ENCODE data around the gene ZSCAN32. TPM values are rescaled to one million over a fixed set of nuclear protein-coding genes. Genes with fewer than 3 reads are reported as not detected.

ZSCAN32 gene
- total RNA-seq, result 10 to 100 TPM in 1 of 2 donors, 1 to 10 TPM in 1; 9.7 to 16.1 TPM
- polyA plus RNA-seq (ENCODE audit: insufficient read length in 2 of 2), result 10 to 100 TPM; 17.7 to 18.2 TPM
- long read RNA-seq, donor 1, transcript ZSCAN32-206 (1 exons, 1,977 nt), result major isoform, 7 of 11 reads
- long read RNA-seq, donor 1, partial matches to known transcripts, result 0 of 11 reads
- long read RNA-seq, donor 1, other reads (novel, unspliced or antisense), result 0 of 11 reads
- long read RNA-seq, donor 2, partial matches to known transcripts, result 0 of 1 reads
- long read RNA-seq, donor 2, other reads (novel, unspliced or antisense), result 0 of 1 reads
- long read RNA-seq, donor 3, partial matches to known transcripts, result 0 of 1 reads
- long read RNA-seq, donor 3, other reads (novel, unspliced or antisense), result 0 of 1 reads
- long read RNA-seq, donor 4, transcript ZSCAN32-206 (1 exons, 1,977 nt), result major isoform, 8 of 8 reads
- long read RNA-seq, donor 4, partial matches to known transcripts, result 0 of 8 reads
- long read RNA-seq, donor 4, other reads (novel, unspliced or antisense), result 0 of 8 reads

GRCh38 chr16:3400779-3401688 is at the start of gene ZSCAN32, which contains the start of gene ZNF174:
Gene ZSCAN32, minus strand, starts transcription at chr16:3401004. Its CDS starts 3,447 bp downstream, at chr16:3397557.
Gene ZNF174, plus strand, starts transcription at chr16:3401215. Its CDS starts 790 bp downstream, at chr16:3402005.
- no peaks in the 10 kb centered on the region for H3K27me3 ChIP-seq (ENCODE audit: control insufficient read depth, insufficient read depth, low read length)
- H3K4me3 ChIP-seq (ENCODE audit: low read depth, low read length), result peak within 1 kb of the TSS; percentile 79
- DNase-seq (ENCODE audit: low read depth in 4 of 6, low spot score in 6 of 6), result peak; percentile 96 to 100 (median 98)
- peaks cover 36% of the 10 kb centered on the region for H3K36me3 ChIP-seq (ENCODE audit: control insufficient read depth, insufficient read depth, low read length)
- H3K9me3 ChIP-seq (ENCODE audit: control insufficient read depth, insufficient read depth, low read length), result peaks cover 13% of the 10 kb centered on the region
- peaks cover 21% of the 10 kb centered on the region for H3K4me1 ChIP-seq (ENCODE audit: control insufficient read depth, insufficient read depth, low read length)
- WGBS (ENCODE audit: insufficient coverage), result under 1% methylated on average over 92 of the region's 95 CpGs
- H3K27ac ChIP-seq (ENCODE audit: low read depth, low read length), result peak within 1 kb of the TSS; percentile 75

GRCh38 chr16:3444032-3444388 is 43.2 kb upstream of the ZSCAN32 start:
- Histone ChIP-seq H3K36me3 (ENCODE audit: control insufficient read depth, insufficient read depth, low read length) (peaks cover 9% of the 10 kb centered on the region), H3K27me3 (ENCODE audit: control insufficient read depth, insufficient read depth, low read length) (no peaks in the 10 kb centered on the region), H3K27ac (ENCODE audit: low read depth, low read length) (peak overlapping the region; percentile 72), H3K4me1 (ENCODE audit: control insufficient read depth, insufficient read depth, low read length) (peaks cover 3% of the 10 kb centered on the region), H3K9me3 (ENCODE audit: control insufficient read depth, insufficient read depth, low read length) (peaks cover 5% of the 10 kb centered on the region), H3K4me3 (ENCODE audit: low read depth, low read length) (peak overlapping the region; percentile 64)
- 56% methylated on average over 5 of the region's 10 CpGs for WGBS (ENCODE audit: insufficient coverage)
- DNase-seq (ENCODE audit: low read depth in 4 of 6, low spot score in 6 of 6), result peak in 2 of 6 donors; percentile 56 to 57

DNA sequence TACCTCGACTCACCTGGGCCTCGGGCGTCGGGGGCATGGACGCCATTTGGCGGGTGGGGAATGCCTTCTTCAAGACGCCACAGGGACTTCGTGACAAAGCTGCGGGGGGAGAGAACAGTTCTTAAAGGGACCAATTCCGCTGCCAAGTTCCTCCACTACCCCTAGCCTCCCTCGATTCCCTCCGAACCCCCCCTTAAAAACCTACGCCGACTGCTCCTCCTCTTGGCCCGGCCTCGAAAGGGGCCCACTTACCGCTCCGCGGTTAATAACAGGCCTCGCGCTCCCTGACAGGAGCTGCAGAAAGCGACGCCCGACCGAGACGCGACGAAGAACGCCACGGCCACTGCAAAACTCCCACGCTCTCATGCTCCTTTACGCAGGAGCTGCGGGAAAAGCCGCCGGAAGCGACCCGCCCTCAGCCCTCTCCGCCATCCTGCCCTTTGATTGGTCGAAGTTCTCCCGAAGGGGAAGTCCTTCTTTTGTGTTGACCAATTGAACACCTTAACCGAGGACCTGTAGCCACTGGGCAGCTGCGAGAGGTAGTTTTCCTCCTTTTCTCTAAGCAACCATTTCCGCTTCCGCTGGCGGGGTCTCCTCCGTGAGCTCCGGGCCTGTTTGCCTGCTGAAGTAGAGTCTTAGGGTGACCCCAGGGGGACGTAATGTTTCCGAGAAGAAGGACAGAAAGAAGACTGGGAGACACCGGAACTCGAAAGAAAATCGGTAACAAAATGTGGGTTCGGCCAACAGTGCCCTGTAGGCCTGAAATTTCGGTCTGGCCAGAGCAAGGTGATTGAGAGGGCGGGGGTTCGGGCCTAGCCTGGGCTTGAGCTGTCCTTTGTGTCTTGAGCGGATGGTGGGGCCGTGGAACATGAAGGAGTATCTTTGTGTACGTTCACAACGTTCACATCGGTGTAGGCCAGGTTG is 42.6 kb upstream of the ZSCAN32 start, which contains the start of the genes NAA60 and ZNF597:
TSS of gene NAA60 (plus strand) at position 573 of the 924 bp plus-strand sequence. CDS start 32,548 bp downstream, outside the sequence.
TSS of gene ZNF597 (minus strand) at position 397 of the 924 bp plus-strand sequence. CDS start at position 46, 351 bp downstream.
- peaks cover 5% of the 10 kb centered on the region for H3K9me3 ChIP-seq (ENCODE audit: control insufficient read depth, insufficient read depth, low read length)
- peaks cover 3% of the 10 kb centered on the region for H3K4me1 ChIP-seq (ENCODE audit: control insufficient read depth, insufficient read depth, low read length)
- peak within 1 kb of the TSS; percentile 64 for H3K4me3 ChIP-seq (ENCODE audit: low read depth, low read length)
- peaks cover 11% of the 10 kb centered on the region for H3K36me3 ChIP-seq (ENCODE audit: control insufficient read depth, insufficient read depth, low read length)
- peak within 1 kb of the TSS; percentile 72 for H3K27ac ChIP-seq (ENCODE audit: low read depth, low read length)
- peak in 5 of 6 donors; percentile 71 to 98 (median 89) for DNase-seq (ENCODE audit: low read depth in 4 of 6, low spot score in 6 of 6)
- no peaks in the 10 kb centered on the region for H3K27me3 ChIP-seq (ENCODE audit: control insufficient read depth, insufficient read depth, low read length)
- 43% methylated on average over 60 of the region's 61 CpGs for WGBS (ENCODE audit: insufficient coverage)

- Histone ChIP-seq H3K4me1 (ENCODE audit: control insufficient read depth, insufficient read depth, low read length) (peaks cover 3% of the 10 kb centered on the region), H3K9me3 (ENCODE audit: control insufficient read depth, insufficient read depth, low read length) (peaks cover 5% of the 10 kb centered on the region), H3K27me3 (ENCODE audit: control insufficient read depth, insufficient read depth, low read length) (no peaks in the 10 kb centered on the region), H3K36me3 (ENCODE audit: control insufficient read depth, insufficient read depth, low read length) (peaks cover 7% of the 10 kb centered on the region), H3K4me3 (ENCODE audit: low read depth, low read length) (no peak overlapping the region), H3K27ac (ENCODE audit: low read depth, low read length) (no peak overlapping the region)
- no peak for DNase-seq (ENCODE audit: low read depth in 4 of 6, low spot score in 6 of 6)
- WGBS (ENCODE audit: insufficient coverage), result no CpG with 5 or more reads among the region's 4 CpGs
These were observed 38.8 kb upstream of the ZSCAN32 start for GRCh38 chr16:3439637-3440036.

DNA sequence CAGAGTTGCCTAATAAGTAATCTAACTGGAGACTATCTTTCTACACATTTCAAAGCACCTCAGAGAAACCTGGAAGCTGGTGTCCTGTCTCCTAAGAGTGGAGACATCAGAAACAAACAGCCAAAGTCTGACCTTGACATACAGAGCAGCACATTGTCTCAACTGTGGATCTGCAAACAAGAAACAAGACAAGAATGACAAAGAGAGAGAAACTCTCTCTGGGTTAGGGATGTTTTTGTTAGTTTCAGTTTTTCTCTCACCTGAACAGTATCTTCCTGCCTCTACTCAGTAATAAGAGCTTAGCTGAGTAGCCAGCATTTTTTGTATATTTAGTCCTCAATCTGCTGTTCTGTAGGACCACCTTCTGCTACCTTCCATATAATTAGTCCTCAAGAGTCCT is 33.6 kb upstream of the ZSCAN32 start:
- Histone ChIP-seq H3K27ac (ENCODE audit: low read depth, low read length) (no peak overlapping the region), H3K27me3 (ENCODE audit: control insufficient read depth, insufficient read depth, low read length) (no peaks in the 10 kb centered on the region), H3K9me3 (ENCODE audit: control insufficient read depth, insufficient read depth, low read length) (no peaks in the 10 kb centered on the region), H3K4me3 (ENCODE audit: low read depth, low read length) (no peak overlapping the region), H3K36me3 (ENCODE audit: control insufficient read depth, insufficient read depth, low read length) (peaks cover 8% of the 10 kb centered on the region), H3K4me1 (ENCODE audit: control insufficient read depth, insufficient read depth, low read length) (peaks cover 4% of the 10 kb centered on the region)
- DNase-seq (ENCODE audit: low read depth in 4 of 6, low spot score in 6 of 6), result no peak

DNA sequence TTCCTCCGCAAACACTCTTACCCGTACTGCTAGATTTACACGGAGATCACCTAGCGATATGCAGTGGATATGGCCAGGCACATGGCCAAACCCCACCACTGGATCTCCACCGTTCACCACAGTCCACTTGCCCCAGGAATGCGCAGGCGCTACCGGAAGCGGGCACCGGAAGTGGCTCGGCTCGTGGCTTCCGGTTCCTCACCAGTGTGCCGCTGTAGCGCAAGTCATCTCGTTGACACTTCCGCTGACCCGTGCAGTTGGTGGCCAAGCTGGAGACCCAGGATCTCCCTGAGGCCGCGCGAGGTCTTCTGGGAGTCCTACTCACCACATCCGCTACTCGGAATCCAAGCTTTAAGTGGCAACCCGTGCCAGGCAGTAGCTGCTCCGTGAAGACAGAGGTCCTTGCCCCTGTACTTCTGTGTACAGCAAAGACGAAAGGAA is 31.0 kb upstream of the ZSCAN32 start:
- DNase-seq (ENCODE audit: low read depth in 4 of 6, low spot score in 6 of 6), result peak in 2 of 6 donors; percentile 61 to 75
- H3K4me3 ChIP-seq (ENCODE audit: low read depth, low read length), result peak overlapping the region; percentile 29
- 51% methylated on average over 26 of the region's 26 CpGs for WGBS (ENCODE audit: insufficient coverage)
- peaks cover 5% of the 10 kb centered on the region for H3K36me3 ChIP-seq (ENCODE audit: control insufficient read depth, insufficient read depth, low read length)
- no peaks in the 10 kb centered on the region for H3K27me3 ChIP-seq (ENCODE audit: control insufficient read depth, insufficient read depth, low read length)
- no peaks in the 10 kb centered on the region for H3K9me3 ChIP-seq (ENCODE audit: control insufficient read depth, insufficient read depth, low read length)
- H3K4me1 ChIP-seq (ENCODE audit: control insufficient read depth, insufficient read depth, low read length), result peaks cover 4% of the 10 kb centered on the region
- no peak overlapping the region for H3K27ac ChIP-seq (ENCODE audit: low read depth, low read length)

DNA sequence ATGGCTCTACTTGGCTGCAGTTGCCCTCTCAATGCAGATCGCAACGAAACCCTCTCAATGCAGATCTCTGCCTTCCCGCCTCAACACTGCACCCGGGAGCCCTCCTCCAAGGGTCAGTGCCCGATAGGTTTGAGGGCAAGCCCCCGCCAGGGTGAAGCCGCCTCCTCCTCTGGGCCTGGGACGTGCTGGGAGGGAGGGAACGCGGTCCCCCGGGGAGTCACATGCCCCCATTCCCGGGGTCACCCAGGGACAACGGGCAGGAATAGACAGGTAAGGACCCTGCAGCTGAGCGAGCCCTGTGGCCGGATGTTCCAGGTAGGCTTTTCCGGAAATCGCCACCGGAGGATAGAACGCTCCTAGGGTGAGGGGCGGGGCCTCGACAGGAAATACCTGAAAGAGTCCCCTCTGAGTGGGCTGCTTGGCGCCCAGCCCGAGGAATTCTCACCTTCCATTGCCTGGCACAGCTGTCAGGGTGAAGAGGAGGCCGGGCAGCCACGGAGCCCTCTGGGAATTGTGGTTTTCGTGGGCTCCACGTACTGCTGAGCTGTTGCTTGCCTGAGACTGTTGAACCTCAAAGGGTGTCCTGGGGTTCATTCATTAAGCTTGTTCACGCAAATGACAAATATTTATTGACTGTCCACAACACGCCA is 13.1 kb upstream of the ZSCAN32 start:
- H3K36me3 ChIP-seq (ENCODE audit: control insufficient read depth, insufficient read depth, low read length), result peaks cover 19% of the 10 kb centered on the region
- no peak for DNase-seq (ENCODE audit: low read depth in 4 of 6, low spot score in 6 of 6)
- WGBS (ENCODE audit: insufficient coverage), result 35% methylated on average over 28 of the region's 29 CpGs
- H3K4me3 ChIP-seq (ENCODE audit: low read depth, low read length), result no peak overlapping the region
- H3K9me3 ChIP-seq (ENCODE audit: control insufficient read depth, insufficient read depth, low read length), result peaks cover 11% of the 10 kb centered on the region
- H3K27ac ChIP-seq (ENCODE audit: low read depth, low read length), result no peak overlapping the region
- H3K27me3 ChIP-seq (ENCODE audit: control insufficient read depth, insufficient read depth, low read length), result no peaks in the 10 kb centered on the region
- no peaks in the 10 kb centered on the region for H3K4me1 ChIP-seq (ENCODE audit: control insufficient read depth, insufficient read depth, low read length)

- H3K4me1 ChIP-seq (ENCODE audit: control insufficient read depth, insufficient read depth, low read length), result peaks cover 3% of the 10 kb centered on the region
- no peak for DNase-seq (ENCODE audit: low read depth in 4 of 6, low spot score in 6 of 6)
- WGBS (ENCODE audit: insufficient coverage), result 97% methylated on average over 9 of the region's 12 CpGs
- peaks cover 46% of the 10 kb centered on the region for H3K36me3 ChIP-seq (ENCODE audit: control insufficient read depth, insufficient read depth, low read length)
- H3K9me3 ChIP-seq (ENCODE audit: control insufficient read depth, insufficient read depth, low read length), result peaks cover 40% of the 10 kb centered on the region
- H3K27ac ChIP-seq (ENCODE audit: low read depth, low read length), result no peak overlapping the region
- H3K4me3 ChIP-seq (ENCODE audit: low read depth, low read length), result no peak overlapping the region
- no peaks in the 10 kb centered on the region for H3K27me3 ChIP-seq (ENCODE audit: control insufficient read depth, insufficient read depth, low read length)
These were observed 7.9 kb upstream of the ZSCAN32 start for GRCh38 chr16:3408561-3409197.

Data from spinal cord (tissue), 10 donors.